Measurements from ENCODE around the gene OSTF1.

OSTF1 gene

GRCh38 chr9:75185585-75186170 lies 97.4 kb downstream of the OSTF1 start:
- TF ChIP-seq ZFP3 (CRISPR knock-in tag; IDR thresholded peaks at IDR 0.05), result no peak
- TF ChIP-seq BACH2 (CRISPR knock-in tag; IDR thresholded peaks at IDR 0.05; ENCODE audit: borderline replicate concordance), result no peak
- no peak for TF ChIP-seq CSDC2 (CRISPR knock-in tag; IDR thresholded peaks at IDR 0.05)
- no peak for TF ChIP-seq ZNF565 (CRISPR knock-in tag; conservative IDR thresholded peaks at IDR 0.05; ENCODE audit: low read depth)
- no peak for TF ChIP-seq GLIS3 (CRISPR knock-in tag; IDR thresholded peaks at IDR 0.05)
- no peak for TF ChIP-seq ZC3H10 (CRISPR knock-in tag; IDR thresholded peaks at IDR 0.05)
- TF ChIP-seq, protein P1, sequence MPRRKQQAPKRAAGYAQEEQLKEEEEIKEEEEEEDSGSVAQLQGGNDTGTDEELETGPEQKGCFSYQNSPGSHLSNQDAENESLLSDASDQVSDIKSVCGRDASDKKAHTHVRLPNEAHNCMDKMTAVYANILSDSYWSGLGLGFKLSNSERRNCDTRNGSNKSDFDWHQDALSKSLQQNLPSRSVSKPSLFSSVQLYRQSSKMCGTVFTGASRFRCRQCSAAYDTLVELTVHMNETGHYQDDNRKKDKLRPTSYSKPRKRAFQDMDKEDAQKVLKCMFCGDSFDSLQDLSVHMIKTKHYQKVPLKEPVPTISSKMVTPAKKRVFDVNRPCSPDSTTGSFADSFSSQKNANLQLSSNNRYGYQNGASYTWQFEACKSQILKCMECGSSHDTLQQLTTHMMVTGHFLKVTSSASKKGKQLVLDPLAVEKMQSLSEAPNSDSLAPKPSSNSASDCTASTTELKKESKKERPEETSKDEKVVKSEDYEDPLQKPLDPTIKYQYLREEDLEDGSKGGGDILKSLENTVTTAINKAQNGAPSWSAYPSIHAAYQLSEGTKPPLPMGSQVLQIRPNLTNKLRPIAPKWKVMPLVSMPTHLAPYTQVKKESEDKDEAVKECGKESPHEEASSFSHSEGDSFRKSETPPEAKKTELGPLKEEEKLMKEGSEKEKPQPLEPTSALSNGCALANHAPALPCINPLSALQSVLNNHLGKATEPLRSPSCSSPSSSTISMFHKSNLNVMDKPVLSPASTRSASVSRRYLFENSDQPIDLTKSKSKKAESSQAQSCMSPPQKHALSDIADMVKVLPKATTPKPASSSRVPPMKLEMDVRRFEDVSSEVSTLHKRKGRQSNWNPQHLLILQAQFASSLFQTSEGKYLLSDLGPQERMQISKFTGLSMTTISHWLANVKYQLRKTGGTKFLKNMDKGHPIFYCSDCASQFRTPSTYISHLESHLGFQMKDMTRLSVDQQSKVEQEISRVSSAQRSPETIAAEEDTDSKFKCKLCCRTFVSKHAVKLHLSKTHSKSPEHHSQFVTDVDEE (CRISPR knock-in tag; IDR thresholded peaks at IDR 0.05), result no peak
- no peak for TF ChIP-seq PPARA (CRISPR knock-in tag; IDR thresholded peaks at IDR 0.05; ENCODE audit: borderline replicate concordance)
- TF ChIP-seq ISL1 (CRISPR knock-in tag; IDR thresholded peaks at IDR 0.05), result no peak
- no peak for TF ChIP-seq ZNF70 (CRISPR knock-in tag; IDR thresholded peaks at IDR 0.05)
- TF ChIP-seq, protein P2, sequence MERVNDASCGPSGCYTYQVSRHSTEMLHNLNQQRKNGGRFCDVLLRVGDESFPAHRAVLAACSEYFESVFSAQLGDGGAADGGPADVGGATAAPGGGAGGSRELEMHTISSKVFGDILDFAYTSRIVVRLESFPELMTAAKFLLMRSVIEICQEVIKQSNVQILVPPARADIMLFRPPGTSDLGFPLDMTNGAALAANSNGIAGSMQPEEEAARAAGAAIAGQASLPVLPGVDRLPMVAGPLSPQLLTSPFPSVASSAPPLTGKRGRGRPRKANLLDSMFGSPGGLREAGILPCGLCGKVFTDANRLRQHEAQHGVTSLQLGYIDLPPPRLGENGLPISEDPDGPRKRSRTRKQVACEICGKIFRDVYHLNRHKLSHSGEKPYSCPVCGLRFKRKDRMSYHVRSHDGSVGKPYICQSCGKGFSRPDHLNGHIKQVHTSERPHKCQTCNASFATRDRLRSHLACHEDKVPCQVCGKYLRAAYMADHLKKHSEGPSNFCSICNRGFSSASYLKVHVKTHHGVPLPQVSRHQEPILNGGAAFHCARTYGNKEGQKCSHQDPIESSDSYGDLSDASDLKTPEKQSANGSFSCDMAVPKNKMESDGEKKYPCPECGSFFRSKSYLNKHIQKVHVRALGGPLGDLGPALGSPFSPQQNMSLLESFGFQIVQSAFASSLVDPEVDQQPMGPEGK (CRISPR knock-in tag; IDR thresholded peaks at IDR 0.05; ENCODE audit: borderline replicate concordance), result no peak
- no peak for TF ChIP-seq TOX (CRISPR knock-in tag; IDR thresholded peaks at IDR 0.05; ENCODE audit: borderline replicate concordance)
- TF ChIP-seq ESRRG (CRISPR knock-in tag; IDR thresholded peaks at IDR 0.05), result no peak
- no peak for TF ChIP-seq OSR1 (CRISPR knock-in tag; IDR thresholded peaks at IDR 0.05)
- no peak for TF ChIP-seq RARB (CRISPR knock-in tag; IDR thresholded peaks at IDR 0.05)
- no peak for TF ChIP-seq CSRNP3 (CRISPR knock-in tag; IDR thresholded peaks at IDR 0.05)
- no peak for TF ChIP-seq ARNTL (CRISPR knock-in tag; IDR thresholded peaks at IDR 0.05; ENCODE audit: borderline replicate concordance, low read depth)
- TF ChIP-seq ZFP30 (CRISPR knock-in tag; IDR thresholded peaks at IDR 0.05), result no peak
- TF ChIP-seq ZNF8 (CRISPR knock-in tag; IDR thresholded peaks at IDR 0.05), result no peak
- TF ChIP-seq SNAI2 (CRISPR knock-in tag; IDR thresholded peaks at IDR 0.05), result no peak
- ATAC-seq, result peak; percentile 78; the same call in 2 of the 3 replicates

DNA sequence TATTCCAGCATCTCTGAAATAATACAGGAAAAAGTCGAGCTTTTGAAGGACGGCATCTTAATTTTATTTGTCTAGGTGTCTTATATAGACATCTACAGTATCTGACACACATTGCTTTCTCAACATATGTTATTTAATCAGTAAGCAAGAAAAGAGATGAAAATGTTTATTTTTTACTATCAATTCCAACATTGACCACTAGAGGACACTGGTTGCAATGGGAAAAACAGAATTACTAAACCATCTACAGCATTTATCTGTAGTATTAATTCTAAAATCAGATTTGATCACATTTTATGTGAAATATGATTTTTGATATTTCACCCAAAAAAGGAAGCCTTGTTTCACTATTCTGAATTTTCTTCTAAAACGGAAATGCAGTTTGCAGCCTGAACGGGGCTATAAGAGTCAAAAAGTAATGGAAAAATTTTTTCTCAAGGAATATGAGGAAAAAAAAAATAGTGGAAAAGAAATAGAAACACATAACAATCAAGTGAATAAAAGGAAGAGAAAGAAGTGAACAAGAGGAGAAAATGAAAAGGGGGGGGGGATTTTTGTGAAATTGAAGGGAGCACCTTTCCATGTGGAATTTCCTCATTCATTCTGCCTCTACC lies 98.6 kb downstream of the OSTF1 start:
- ATAC-seq, result peak; percentile 56; the same call in 1 of the 3 replicates
- TF ChIP-seq ESRRG (CRISPR knock-in tag; IDR thresholded peaks at IDR 0.05), result no peak
- TF ChIP-seq CSRNP3 (CRISPR knock-in tag; IDR thresholded peaks at IDR 0.05), result no peak
- no peak for TF ChIP-seq ZC3H10 (CRISPR knock-in tag; IDR thresholded peaks at IDR 0.05)
- TF ChIP-seq RARB (CRISPR knock-in tag; IDR thresholded peaks at IDR 0.05), result no peak
- TF ChIP-seq ARNTL (CRISPR knock-in tag; IDR thresholded peaks at IDR 0.05; ENCODE audit: borderline replicate concordance, low read depth), result no peak
- no peak for TF ChIP-seq POU6F1 (CRISPR knock-in tag; IDR thresholded peaks at IDR 0.05; ENCODE audit: borderline replicate concordance, low read depth)
- no peak for TF ChIP-seq PPARA (CRISPR knock-in tag; IDR thresholded peaks at IDR 0.05; ENCODE audit: borderline replicate concordance)
